ENCODE measurements around the gene ANKS1B.

DNA sequence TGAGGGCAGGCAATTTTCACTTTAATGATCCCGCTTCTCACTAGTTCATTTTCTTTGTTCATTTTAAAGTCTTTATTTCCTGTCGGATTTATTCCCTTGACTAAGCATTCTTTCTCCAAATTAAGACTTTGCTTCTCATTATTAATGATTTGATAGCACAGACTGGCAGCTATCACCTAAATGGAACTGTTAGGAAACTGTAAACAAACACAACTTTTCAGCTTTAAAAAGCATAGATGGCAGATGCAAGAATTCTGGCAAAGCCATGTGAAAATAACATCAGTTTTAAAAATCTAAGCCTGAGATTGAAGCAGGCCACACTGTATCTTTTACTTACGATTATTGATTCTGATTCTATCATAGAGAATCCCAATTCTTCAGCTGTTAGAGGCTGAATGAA, 225.7 kb downstream of the ANKS1B start:
- TF ChIP-seq TAF1 (IDR thresholded peaks at IDR 0.05; ENCODE audit: low read depth) (no peak), TCF12 (IDR thresholded peaks at IDR 0.05; ENCODE audit: low read depth) (no peak), EP300 (IDR thresholded peaks at IDR 0.05; ENCODE audit: borderline replicate concordance) (no peak), YY1 (IDR thresholded peaks at IDR 0.05; ENCODE audit: low read depth) (no peak)
